Stimulated activated CD8-positive, alpha-beta memory T cell treated with anti-CD3 and anti-CD28 coated beads, Interleukin-15, amount 100 ng/mL, for 24 hours (primary cell): ENCODE results near the gene RCSD1.
A peak's percentile ranks its signal among the peaks of the same experiment; 100 is the strongest.

Source experiments
- DNase-seq: peaks from one replicate; pipeline ENCODE4 v3.0.0-alpha.2; 2020; ENCODE audit warnings: low read depth

RCSD1 gene

DNA sequence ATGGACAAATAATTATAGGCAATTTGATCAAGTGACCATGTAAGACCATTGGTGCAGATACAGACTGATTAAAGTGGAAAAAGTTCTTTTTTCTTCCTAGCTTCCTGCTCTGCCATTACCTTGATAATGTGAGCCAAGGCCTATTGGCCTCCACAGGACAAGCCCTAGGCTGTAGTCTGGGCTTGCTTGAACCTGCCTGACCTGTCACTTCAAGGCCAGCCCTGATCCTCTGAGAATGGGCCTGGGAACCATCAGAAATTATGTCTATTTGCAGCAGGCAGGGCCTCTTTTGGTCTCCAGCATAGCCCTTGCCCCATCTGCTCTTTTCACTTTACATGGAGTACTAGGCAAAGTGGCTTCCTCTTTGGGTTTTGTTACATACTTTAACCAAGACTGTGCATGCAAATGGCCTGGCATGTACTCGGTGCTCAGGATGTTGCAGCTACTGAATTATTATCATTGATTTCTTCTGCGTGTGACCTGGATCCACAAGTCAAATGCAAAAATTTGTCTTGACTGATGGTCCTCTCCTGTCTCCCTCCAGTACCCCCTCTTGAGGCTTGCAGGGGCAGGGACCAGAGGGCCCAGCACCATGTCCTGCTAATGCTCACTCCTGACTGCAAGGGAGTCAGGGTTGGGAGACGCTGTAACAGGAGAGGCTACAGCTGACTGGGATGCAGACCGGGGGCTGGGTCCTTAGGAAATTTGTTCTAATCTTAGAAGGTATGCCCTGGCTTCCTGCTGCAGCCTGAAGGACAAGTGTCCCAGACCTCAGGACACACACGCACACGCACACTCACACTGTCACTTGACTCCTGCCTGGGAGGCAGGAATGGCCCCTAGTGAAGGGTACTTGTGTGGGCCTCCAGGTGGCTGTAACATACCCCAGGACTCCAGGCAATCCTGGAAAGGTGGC, 39.4 kb downstream of the RCSD1 start:
- no peak for DNase-seq

DNA sequence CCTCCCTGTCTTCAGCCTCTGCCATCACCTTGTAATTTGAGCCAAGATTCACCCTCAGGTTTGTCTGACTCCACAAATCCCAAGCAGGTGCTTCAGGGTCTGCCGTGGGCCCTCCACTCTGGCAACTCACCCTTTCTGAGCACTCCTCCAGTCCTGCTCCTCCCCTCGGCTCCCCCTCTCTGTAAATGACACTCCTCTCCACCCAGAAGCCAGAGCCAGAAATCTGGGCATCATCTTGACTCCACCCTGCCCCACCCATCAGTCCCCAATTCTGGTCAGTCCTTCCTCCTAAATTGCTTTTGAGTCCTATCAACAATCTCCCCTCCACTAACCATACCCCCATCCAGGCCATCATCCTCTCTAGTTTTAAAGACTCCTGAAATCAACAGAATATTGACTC, 40.5 kb downstream of the RCSD1 start:
- DNase-seq = no peak

DNA sequence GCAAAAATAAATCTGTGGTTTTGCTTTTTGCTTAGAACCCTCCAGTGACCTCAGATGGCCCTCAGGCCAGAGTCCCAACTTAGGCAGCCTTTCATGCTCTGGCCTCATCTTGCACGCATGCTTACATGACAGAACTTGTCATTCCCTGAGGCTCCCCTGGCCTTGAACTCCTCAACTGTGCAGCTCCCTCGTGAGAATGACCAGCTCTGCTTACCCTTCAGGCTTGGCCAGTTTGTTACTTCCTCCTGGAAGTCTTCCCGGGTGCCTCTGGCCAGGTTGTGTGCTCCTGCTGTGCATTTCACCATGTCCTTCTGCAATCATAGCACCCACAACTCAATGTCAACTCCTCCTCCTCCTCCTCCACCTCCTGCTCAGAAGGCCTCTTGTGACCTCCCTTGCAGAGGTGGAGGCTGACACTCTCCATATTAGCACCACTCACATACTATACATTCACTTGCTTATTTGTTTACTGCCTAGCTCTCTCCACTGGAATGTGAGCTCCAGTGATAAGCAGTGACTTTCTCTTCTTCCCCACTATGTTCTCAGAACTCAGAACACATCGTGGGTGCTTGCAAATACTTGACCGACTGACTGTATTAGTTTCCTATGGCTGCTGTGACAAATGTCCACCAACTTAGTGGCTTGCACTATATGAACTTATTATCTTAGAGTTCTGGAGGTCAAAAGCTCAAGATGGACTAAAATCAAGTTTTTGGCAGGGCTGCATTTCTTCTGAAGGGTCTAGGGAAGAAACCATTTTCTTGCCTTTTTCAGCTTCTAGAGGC, 41.9 kb downstream of the RCSD1 start:
- DNase-seq = no peak

DNA sequence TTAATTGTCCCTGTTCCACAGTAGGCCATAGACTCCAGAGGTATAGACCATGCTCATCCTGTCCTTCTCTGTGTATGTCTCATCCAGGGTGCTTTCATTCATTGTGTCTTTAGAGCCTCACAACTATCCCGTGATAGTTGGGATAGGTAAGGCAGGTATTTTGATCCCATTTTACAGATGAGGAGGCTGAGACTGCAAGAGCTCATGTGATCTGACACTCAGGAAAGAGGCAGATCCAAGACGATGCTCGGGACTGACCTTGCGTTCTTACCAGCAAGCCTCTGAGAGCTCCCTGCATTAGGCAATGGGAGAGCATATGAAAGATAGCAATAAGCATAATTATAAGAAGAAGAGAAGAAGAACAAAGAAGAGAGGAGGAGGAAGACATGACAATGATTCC, 42.8 kb downstream of the RCSD1 start:
- DNase-seq = no peak

DNA sequence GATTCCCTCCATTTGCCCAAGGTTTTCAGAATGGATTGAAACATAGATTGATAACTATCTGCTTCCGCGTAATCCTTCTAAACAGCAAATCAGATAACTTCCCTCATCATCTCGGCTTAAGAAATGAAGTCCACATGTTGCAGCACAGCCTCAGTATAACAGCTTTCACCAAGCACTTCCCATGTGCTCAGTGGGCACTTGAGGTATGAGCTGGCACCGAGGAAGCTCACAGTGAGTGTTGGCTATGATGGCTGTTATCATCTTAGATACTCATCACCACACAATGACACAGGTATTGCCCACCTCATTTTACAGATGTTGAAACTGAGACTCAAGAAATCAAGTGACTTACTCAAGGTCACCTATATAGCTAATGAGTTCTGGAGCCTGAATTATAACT, 43.2 kb downstream of the RCSD1 start:
- no peak for DNase-seq

DNA sequence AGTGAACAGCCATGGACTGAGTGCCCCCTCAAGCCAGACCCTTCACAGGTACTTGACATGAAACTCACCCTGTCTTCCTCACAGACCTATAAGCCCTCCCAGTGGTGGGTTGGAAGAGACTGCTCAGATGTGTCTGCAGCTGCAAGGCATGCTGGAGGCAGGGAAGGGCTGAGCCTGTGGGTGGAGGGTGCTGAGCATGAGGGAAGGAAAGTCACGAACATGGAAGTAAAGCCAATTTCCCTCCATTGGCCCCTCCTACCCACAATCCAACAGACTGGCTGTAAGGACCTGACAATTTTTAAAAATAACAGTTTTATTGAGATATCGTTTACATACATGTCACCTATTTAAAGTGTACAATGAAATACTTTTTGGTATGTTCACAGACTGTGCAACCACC, 44.1 kb downstream of the RCSD1 start:
- no peak for DNase-seq

DNA sequence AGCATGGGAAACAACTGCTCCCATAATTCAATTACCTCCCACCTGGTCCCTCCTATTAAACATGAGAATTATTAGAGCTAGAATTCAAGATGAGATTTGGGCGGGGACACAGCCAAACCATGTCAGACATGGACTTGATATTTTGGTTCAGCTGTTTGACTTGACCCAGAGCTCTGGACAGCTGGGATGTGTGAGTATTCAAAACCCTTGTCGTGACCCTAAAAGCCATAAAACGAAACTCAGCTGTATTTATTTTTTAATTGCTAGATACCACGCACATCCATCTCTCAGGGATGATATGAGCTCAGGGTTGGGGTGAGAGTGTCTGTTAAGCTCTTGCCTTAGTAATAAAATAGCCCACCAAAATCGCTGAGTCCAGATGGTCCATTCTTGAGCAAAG, 45.4 kb downstream of the RCSD1 start:
- DNase-seq = no peak

DNA sequence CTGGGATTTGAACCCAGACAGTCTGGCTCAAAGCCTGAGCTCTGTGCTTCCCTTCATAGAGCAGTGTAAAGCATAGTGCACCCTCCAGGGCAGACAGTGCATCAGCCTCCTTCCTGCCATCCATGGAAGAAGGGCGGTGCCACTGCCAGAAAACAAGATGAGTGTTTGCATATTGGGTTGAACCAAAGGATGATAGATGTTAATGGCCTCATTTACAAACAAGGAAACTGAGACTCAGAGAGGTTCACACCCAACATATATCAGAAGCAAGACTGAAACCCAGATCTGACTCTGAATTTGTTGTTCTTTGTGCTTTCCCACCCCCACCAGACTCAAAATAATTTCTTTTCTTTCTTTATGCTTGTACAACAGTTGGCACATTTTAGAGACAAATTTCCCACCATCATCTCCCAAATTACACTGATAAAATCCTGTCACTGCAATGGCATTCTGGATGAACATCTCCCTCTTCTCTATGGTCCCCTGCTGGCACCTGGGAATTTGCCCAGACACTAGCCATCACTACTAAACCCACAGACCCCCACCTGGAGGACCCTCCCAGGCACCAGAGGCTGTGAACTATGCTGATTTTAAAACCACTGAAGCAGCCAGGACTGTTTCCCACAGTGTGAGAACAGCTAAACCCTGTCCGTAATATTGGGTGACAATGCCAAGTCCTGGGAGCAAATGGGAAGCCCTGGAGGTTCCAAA, 46.3 kb downstream of the RCSD1 start:
- DNase-seq = no peak

DNA sequence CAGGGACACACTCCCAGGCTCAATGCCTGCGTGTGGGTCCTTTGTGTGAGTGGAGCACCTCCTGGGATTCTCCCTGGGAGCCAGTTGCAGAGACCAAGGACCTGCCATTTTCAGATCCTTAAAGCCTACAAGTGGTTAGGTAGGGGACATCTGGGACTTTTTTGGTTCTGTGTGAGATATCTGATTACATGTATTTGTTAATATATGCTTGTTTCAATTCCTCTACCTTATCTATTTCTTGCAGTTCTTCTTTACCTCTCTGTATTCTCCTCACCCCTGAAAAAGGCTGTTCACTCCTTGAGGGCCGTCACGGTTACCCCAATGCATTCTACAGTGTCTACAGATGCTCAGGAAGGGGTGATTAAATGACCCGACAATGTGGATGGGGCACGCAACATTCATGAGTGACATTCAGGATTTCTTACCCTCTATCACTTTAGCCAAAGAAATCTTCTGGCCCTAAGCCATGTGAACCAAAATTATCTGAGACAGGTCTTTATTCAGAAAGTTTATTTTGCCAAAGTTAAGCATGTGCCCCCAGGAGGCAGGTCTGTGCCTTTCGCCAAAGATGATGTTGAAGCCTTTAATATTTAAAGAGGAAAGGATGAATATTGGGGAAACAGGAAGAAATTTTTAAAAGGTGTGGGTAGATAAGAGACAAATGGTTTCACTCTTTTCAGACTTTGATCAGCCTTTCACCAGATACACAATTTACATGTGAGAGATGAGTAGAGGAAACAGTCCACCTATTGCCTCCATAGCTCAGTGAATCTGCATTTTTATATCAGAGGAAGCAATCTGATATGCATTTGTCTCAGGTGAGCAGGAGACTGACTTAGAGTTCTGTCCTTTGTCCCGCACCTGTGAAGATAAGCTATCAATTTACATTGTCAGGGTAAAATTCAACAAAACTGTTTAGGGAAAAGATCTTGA, 47.1 kb downstream of the RCSD1 start:
- DNase-seq = no peak

DNA sequence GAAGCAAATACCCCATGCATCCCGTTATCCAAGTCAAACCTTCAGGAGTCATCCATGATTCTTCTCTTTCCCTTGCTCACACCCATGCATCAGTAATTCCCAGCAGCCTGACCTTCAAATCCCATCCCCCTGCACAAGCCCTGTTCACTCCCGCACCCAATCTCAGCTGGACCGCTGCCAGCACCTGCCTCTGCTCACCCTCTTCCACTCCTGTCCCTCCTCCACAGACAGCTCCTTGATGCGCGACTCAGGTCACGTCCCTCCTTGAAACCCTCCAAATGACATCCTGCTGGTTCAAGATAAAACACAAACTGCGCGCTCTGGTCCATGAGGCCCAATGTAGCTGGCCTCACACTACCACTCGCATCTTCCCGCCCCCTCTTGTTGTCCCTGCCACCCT, 48.4 kb downstream of the RCSD1 start:
- DNase-seq = no peak

DNA sequence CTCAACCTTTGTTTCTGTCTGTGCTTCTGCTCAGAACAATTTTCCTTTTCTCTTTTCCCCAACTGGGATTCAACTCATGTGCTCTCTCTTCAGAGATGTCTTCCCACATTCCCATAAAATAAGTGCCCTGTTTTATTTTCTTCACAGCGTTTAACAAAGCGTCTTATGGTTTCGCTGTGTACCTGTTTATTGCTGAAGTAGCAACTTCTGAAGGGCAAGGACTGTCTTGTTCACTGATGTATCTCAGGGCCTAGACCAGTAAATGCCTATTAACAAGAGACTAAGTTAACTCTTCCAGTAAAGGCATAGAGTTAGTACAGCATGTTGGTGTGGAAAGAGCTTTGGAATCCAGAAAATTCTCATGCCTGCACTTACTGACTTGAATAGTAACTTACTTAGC, 48.8 kb downstream of the RCSD1 start:
- DNase-seq = no peak

DNA sequence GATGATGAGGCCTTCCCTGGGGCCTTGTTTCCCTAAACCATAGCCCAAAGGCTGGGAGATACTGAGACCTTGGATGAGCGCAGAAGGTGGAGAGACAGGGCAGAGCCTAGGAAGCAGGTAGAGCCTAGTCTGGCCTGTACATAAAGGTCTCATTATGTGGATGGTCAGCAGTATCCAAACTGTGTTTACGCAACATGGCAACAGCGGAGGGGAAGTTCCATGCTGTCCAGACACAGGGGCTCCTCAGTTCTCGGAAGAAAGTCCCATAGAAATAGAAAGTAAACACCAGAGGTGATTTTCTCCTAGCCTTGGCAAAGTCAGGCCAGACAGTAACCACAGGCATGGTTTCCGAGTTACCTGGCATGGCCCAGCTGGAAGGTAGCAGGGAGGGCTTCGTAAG, 49.7 kb downstream of the RCSD1 start:
- no peak for DNase-seq

DNA sequence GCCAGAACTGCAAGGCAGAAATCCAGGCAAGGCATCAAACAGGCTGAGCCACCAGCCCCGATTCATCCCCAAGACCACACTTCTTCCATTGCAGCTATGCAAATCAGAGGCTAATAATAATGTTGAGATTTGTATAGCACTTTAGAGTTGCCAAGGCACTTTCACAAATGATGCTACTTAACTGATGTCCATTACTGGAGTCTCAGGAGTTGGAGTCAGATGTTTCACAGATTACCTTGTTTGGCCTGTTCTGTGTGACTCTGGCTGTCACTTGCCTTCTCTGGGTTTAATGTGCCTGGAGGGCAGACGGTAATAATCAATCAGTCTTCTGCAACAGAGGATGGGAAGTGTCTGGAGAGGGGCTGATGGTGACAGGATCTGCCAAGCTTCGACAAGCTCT, 51.0 kb downstream of the RCSD1 start:
- no peak for DNase-seq

DNA sequence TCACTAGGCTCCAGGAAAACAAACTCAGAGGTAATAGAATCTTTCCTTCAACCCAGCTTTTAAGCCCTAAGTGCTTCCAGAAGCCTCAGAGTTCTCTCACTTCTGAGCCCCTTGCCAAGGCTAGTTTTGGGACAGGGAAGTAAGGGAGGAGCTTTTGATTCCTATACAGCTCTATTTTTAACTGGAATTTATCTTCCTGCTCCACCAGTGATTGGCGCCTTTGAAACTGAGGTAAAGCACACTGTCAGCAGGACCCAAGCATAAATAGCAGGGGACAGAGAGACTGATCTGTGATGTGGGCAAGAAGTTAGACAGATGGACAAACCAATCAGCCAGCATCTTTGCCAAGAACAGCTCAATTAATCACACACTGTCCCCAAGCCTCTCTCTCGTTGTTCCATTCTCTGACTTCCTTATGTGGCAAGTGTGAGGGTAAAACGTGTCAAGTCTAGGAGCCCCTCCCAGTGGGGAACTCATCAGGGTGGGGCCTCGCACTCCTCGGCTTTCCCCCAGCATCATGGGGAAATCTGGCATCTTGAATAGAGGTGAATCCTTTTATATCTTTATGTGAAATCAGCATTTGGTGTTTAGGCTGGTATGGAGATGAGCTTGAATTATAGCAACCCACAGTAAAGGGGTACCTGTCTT, 51.5 kb downstream of the RCSD1 start:
- DNase-seq = no peak

DNA sequence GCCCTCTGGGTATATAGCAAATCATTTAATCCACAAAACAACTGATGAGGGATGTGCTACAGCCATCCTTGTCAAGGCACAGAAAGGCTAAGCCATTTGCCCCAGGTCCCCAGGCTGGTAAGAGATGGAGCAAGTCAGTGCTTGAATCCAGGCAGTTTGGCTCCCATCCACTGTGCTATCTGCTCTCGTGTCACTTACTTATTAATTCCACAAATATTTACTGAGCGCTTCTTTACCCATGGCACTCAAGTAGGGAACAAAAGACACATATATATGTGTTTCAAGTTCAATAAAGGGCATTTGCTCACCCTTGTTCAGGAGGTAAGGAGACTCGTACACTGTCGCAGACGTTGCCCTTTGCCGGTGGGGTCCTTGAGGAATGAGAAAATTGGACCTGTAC, 53.2 kb downstream of the RCSD1 start:
- DNase-seq = no peak

DNA sequence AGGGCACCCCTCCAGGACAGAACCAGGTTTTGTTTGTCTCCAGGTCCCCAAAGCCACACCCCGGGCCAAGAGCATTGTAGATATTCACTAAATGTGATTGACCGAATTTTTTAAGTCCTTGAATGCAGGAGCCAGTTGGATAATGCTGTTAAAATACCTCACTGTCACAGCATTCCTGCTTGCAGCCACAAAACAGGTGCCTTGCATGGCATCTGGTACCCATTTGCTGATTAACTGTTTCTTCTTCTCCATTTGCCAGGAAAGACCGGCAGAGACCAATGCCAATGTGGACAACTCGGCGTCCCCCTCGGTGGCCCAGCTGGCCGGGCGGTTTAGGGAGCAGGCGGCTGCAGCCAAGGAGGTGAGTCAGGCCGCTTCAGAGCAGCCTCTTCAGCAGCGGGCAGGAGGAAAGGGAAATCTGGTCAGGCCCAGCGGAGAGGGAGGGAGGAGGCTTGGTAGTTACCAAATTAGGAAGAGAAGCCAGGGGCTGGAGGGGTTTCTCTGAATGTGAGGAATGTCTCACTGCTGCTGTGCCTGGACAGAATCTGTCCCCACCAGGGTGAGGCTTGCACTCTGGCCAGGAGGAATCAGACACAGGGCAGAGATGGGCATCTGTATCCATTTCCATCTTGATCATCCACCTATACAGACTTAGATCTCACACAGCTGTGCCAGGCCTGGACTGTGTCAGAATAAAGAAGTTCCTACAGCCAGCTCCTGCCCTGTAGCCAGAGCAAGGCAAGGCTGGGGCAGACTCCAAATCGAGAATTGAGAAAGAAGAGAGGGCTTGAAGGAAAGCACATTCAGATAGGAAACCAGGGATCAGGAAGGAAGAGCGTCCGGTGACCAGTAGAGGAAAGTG, 53.8 kb downstream of the RCSD1 start:
- no peak for DNase-seq

DNA sequence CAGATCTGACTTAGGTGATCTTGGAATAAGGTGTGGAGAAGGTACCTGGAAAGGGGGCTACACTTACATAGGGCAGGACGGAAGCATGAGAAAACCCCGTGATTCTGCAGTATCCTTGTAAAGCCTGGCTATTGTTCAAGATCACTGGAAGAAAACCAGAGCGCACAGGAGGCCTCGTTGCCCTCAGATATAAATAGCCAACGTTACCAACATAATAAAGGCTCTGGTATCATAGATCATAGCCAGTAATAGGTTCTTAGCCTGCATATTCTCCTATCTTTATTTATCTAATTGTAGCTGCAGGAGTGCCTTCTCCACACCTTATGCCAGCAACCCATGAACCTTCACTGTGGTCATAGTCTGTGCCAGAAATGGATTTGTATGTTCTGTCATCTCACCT, 55.8 kb downstream of the RCSD1 start:
- DNase-seq = no peak

DNA sequence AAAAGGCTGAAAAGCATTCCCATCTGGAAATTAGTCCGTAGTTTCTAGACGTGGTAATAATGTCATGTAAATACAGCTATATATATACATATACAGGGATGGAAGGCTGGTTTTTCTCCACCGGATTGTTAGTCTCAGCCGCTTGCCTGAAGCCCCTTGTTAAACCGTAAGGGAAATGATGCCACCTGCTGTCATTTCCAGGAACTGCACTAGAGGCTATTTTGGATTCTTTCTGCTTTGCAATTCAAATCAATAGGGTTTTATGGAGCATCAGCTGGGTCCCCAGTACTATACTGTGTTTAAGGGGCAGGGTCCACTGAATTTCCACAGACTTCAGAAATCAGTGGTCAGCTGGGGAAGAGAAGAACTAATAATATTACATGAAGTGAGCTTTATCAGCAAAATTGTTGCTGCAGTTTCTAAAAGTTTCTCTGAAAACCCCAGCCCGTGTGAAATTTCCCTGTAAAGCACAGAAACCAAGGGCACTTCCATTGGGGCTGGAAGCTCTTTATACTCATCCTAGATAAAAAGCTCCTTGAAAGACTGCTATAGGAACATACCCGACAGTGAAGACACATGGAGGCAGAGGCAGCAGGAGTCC, 58.0 kb downstream of the RCSD1 start:
- DNase-seq = peak; percentile 59

DNA sequence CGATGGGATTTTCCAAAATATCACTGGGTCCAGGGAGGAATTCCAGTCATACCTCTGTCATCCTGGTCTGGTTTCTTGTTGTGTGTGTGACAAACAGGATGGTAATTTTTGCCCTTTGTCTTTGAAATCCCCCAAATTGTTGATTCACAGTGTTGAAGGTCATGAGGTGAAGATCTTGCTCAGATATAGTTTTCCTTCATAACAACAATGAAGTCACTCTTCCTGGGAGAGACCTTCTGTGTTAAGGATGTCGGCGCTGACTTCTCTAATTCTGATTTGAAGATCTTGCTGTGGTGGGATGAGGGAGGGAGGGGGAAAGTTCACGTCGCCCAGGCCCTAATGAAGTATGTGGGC, 59.5 kb downstream of the RCSD1 start:
- DNase-seq = no peak

DNA sequence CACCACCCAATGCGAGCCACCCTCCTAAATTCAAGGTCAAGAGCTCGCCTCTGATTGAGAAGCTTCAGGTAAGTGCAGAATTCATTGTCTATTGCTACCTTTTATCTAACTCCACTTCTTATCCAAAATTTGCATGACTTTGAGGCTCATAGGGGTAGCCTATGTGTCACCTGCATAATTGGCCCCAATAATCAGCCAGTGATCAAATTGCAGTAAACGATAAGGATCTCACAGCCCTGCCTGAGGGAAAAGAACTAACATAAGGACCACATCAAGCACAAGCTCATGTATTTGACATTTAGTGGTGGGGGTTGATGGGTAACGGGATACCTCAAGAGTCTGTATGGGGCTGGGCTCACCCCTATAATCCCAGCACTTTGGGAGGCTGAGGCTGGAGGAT, 60.0 kb downstream of the RCSD1 start:
- DNase-seq = no peak
